KOPT-K1 (cell line): ENCODE results near the gene CRNKL1.
A peak's percentile ranks its signal among the peaks of the same experiment; 100 is the strongest.

Experiments
- H3K27ac ChIP-seq: fragments of 200-600 bp; sonication (generic); 2 replicates; pipeline ENCODE4 v1.5.1; 2016; ENCODE audit warnings: antibody characterized with exemption, mild to moderate bottlenecking, low read depth, low read length; ENCODE audit not compliant: poor library complexity, severe bottlenecking
- H3K36me3 ChIP-seq: fragments of 200-600 bp; sonication (generic); 2 replicates; pipeline ENCODE4 v1.5.1; 2017; ENCODE audit warnings: antibody characterized with exemption, mild to moderate bottlenecking, low read length, moderate library complexity; ENCODE audit not compliant: insufficient read depth
- H3K9me3 ChIP-seq: fragments of 200-600 bp; sonication (generic); 2 replicates; pipeline ENCODE4 v1.5.1; 2017; ENCODE audit warnings: antibody characterized with exemption, low read length, mild to moderate bottlenecking; ENCODE audit not compliant: insufficient read depth, poor library complexity, severe bottlenecking

Gene CRNKL1

DNA sequence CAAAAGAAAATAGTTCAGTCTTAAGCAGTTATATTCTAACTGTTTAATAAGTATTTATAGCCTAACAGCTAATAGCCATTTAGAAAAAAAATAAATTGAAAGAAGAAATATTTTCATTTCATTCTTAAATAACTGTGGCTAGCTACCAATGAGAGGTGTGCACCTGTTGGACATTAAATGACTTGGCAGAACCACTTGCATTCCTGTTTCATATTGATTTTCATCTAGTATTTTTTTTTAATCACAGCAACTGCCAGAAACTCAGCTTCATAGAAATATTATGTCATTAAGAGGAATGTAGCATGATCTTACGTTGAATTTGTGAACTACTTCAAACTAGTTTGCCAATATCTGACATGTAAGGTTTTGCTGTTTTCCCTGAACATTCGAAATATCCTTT lies 25.0 kb downstream of the CRNKL1 start:
- H3K36me3 ChIP-seq: peaks cover 94% of the 10 kb centered on the region
- no peak overlapping the region for H3K27ac ChIP-seq
- H3K9me3 ChIP-seq: no peaks in the 10 kb centered on the region

DNA sequence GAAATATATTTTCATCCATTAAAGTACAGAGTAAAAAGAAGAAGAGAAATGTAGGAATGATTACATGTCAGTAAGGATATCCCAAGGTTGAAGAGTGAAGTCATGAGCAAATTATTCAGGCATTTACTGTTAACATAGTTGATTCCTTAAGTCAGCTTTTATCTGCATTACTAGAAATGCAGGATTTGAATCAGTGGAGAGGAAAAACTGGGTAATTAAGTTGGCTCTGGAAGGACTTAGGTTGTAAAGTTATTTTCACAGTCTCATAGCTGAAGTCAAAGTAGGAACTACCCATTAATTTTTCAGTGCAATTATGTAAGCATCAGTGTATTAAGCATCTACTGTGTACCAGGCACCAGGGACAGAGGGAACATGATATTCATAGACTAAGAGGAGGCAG lies 27.3 kb downstream of the CRNKL1 start:
- Histone ChIP-seq H3K36me3 (peaks cover 90% of the 10 kb centered on the region), H3K27ac (no peak overlapping the region), H3K9me3 (no peaks in the 10 kb centered on the region)

DNA sequence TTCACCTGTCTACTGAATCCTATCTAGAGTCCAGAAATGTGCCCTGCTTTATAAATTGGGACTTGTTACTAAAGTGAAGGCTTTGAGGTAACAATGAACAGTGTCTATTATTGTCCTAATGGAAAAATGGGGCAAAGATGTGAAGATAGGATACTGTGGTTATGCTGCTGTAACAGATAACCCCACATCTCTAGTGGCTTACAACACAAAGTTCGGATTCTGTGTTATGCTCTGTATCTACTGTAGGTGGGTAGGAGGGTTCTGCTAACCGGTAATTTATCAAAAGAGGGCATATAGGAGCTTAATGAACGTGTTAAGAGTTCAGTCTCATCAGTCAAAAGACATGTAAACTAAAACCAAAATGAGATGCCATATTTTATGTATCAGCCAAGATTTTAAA lies 28.9 kb downstream of the CRNKL1 start:
- Histone ChIP-seq H3K36me3 (peaks cover 89% of the 10 kb centered on the region), H3K27ac (no peak overlapping the region)

DNA sequence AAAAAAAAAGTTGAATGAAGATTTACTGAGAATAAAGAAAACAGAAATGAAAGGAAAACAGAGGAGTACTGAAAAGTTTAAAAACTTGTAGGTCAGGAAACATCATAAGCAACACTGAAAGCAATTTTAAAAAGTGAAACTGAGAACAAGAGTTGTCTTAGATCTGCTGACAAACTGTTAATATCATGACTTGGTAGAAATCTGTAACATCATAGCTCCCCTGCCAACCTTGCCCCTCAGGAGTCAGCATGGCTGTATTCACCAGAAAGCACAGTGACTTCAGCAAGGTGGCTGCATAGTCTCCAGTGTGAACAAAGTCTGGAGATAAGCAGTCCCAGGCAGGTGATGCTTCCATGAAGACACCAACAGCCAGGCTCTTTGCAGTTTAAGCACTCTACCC lies 29.8 kb downstream of the CRNKL1 start:
- Histone ChIP-seq H3K9me3 (no peaks in the 10 kb centered on the region), H3K27ac (no peak overlapping the region), H3K36me3 (peaks cover 80% of the 10 kb centered on the region)

More for the DNA sequence above, 28.9 kb downstream of the CRNKL1 start:
- H3K9me3 ChIP-seq: no peaks in the 10 kb centered on the region

DNA sequence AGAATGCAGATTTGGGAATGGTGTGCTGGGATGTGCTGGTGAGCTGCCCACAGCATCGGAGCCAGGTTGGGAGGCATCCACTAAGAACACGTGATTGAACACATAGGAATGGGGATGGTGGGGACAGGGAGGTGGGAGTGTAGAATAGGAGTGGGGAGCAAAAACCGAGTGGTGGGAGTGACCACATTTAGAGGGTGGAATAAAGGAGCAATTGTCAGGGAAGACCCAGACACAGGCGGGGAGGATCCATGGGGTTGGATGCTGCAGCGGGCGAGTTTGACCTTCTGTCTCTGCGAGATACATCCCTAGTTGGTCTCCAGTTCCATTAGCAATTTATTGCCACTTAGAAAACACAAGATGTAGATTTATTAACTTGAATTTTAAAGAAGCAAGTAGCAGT lies 30.4 kb downstream of the CRNKL1 start:
- Histone ChIP-seq H3K36me3 (peaks cover 74% of the 10 kb centered on the region), H3K9me3 (no peaks in the 10 kb centered on the region), H3K27ac (no peak overlapping the region)

DNA sequence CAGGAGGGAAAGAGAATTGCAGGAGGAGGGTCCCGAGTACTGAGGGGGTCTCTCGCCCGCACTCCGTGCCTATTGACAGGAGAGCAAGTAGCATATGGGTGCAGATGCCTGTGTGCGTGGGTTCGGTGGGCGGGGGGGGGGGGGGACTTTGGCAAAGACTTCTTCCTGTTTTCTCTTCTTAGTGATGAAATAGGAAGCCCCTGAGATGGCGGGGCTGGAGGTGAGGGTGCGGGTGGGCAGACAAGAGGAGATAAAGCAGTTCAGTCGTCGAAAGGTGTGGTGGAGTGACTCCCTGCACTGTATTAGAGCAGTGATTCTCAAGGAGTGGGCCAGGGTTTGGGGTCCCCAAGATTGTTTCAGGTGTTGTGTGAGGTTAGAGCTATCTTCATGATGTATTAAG lies 31.4 kb downstream of the CRNKL1 start:
- Histone ChIP-seq H3K36me3 (peaks cover 64% of the 10 kb centered on the region), H3K27ac (no peak overlapping the region), H3K9me3 (no peaks in the 10 kb centered on the region)

DNA sequence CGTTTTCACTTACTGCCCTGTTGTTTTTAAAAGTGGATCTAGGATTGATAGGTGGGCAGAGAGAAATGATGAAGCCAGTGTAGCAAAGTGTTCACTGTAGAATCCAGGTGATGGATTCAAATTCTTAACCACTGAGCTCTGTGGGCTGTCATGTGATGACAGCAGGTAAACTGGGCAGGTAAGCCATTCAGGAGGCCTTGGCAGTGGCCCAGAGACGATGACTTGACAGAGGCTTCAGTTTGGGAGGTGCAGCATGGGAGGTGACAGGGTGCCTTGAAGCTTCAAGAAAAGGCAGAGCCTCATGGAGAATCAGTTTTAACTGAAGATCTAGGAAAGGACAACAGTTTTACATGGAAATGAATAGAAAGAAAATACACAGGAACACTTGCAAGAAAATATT lies 33.1 kb downstream of the CRNKL1 start:
- Histone ChIP-seq H3K27ac (no peak overlapping the region), H3K9me3 (no peaks in the 10 kb centered on the region), H3K36me3 (peaks cover 47% of the 10 kb centered on the region)

DNA sequence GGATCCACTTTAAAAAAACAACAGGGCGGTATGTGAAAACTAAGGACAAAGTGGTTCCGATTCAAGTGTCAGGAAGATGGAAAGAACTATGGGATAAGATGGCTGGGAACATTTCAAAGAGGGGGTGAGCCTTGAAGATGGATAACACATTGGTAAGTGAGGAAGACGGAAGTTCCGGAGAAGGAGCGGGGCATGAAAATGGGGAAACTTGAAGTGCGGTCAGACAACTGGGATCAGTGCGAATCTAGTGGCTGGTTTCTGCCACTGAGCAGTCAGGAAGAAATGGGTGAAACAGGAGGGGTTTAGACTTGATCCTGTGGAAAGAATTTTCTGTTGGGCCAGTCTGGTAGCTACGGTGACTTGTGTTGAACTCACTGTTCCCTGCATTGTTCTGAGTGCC lies 33.9 kb downstream of the CRNKL1 start:
- Histone ChIP-seq H3K9me3 (no peaks in the 10 kb centered on the region), H3K36me3 (peaks cover 40% of the 10 kb centered on the region), H3K27ac (no peak overlapping the region)

DNA sequence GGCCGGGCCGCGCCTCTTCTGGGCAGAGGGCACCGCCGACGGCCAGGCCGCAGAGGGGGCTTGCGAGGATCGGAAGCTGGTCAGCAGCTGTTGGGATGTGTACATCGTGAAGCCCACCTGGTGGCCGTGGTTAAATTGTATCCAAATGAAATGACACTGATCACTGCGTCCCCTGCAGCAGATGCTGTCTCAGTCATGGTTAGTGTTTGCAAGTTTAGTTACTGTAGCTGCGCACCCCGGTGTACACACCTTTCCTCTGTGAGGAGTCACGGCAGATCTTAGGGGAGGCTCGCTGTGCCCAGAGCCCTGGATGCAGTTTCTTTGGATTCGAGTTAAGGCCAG lies 34.5 kb downstream of the CRNKL1 start:
- no peaks in the 10 kb centered on the region for H3K9me3 ChIP-seq
- peaks cover 34% of the 10 kb centered on the region for H3K36me3 ChIP-seq
- peak overlapping the region; percentile 67 for H3K27ac ChIP-seq

DNA sequence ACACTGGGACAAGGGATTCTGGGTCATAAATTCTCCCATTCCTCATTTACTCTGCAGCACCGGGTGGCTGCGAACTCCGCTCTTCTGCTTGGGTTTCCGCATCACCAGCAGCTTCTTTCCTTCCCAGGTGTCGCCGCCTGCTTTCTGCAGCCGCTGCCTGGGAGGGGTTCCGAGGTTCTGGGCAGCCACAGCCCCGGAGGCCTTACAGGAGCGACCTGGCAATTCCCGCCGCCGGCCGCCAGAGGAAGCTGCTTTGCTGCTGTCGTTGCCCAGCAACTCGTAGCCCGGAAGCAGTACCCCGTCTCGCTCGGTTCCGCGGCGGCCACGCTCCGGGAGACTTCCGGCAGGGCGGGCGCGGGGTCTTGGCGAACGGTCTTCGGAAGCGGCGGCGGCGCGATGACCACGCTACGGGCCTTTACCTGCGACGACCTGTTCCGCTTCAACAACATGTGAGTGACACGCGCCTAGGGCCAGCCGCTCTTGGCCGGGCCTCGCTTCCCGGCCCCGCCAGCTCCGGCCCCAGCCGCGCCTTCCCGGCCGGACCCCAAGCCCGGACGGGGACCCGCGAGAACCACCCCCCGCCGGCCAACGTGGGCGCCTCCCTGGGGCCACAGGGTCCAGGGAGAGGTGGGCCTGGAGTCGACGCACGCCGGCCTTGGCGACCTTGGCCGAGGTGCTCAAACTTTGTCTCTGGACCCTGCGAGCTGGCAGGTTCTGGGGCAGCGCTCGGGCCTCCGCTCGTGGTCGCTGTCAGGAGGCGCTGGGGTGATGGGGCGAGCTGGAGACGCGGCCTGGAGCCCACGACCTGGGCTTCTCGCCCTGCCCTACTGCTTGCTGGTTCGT lies 35.0 kb downstream of the CRNKL1 start, which contains the start of gene NAA20:
Gene NAA20, plus strand, starts transcription at position 362 of the 843 bp plus-strand sequence. Its CDS starts 35 bp downstream, at position 397.
- Histone ChIP-seq H3K9me3 (no peaks in the 10 kb centered on the region), H3K27ac (peak within 1 kb of the TSS; percentile 67), H3K36me3 (peaks cover 28% of the 10 kb centered on the region)

DNA sequence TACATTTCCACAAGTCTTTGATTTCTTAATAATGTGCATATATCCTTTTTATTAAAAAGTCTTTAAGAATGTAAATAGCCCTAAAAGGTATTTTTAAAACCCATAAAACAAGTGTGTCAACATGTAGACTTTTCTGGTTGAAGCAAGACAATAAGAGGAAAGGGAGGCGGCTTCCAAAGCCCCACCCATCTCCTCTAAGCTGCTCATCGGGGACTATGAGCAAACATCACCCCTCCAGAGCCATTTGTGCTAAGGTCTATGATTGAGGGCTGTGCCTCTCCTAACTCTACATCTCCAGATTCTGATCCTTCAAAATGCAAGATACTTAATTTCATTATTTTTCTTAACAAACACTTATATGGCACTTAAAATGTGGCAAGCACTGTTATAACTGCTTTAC lies 37.6 kb downstream of the CRNKL1 start:
- Histone ChIP-seq H3K27ac (no peak overlapping the region), H3K9me3 (no peaks in the 10 kb centered on the region), H3K36me3 (peaks cover 10% of the 10 kb centered on the region)

DNA sequence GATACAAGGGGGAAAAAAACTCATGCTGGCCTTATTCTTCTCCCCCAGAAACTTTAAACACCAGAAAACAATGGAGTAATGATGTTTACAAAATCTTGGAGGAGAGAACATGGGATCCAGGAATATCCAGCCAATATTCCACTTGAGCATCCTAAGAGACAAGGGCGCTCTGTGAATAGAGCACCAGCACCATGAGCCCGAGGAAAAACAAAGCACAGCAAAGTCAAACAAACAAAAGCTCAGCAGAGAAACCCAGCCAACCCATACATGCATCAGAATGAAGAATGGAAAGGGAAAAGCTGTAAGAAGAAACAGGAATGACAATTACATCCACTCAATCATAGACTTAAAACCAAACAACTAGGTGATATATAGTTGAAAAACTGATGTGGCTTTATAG lies 39.7 kb downstream of the CRNKL1 start:
- Histone ChIP-seq H3K36me3 (no peaks in the 10 kb centered on the region), H3K9me3 (no peaks in the 10 kb centered on the region), H3K27ac (no peak overlapping the region)

DNA sequence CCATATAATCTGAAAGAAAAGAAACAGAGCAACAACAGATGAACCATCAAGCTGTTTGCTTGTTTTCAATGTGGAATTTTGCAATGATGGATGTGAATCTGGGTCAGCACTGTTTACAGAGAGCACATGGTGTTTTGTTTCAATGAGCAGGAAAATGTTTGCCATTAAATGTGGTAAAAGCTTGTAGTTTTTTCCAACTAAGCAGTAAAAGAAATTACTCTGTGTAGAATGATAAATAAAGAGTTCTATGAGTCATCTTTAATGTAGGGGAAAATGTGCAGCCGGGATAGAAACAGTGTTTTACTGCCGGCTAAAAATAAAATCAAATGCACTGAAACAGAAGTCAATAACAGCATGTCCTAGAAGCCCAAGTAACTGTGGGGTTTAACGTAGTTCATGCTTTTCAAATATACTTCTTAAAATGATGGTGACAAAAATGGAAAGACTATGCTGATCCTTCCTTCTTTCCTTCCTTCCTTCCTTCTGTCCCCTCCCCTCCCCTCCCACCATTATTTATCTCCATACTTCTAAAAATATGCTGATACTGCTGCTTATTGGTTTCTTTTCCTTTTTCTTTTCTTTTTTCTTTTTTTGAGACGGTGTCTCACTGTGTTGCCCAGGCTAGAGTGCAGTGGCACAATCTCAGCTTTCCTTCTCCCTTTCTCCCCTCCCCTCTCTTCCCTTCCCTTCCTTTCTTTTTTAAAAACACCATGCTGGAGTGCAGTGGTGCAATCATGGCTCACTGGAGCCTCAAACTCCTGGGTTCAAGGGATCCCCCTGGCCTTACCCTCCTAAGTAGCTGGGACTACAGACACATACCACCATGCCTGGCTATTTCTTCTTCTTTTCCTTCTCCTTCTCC lies 41.4 kb downstream of the CRNKL1 start:
- no peak overlapping the region for H3K27ac ChIP-seq
- no peaks in the 10 kb centered on the region for H3K36me3 ChIP-seq
- H3K9me3 ChIP-seq: no peaks in the 10 kb centered on the region

DNA sequence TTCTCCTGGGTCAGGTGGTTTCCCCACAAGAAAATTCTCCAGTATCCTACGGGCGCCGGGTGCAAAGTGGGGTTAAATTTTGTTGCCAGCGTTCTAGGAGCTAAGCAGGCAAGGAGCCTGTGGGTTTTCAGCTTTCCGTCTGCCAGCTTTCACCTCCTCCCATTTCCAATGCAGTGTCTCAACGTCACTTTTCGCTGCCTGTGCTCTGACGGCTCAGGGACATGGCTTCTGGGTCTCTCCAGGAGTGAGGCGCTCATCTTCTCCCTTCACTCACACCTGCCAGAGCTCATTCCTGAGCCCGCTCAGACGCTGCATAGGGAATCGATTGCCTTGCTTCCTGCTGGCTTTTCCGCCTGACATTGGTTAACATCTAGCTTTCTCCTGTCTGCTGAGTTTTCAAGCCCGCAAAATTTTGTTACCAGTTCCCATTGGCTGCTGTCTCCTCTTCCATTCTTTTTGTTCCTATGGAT lies 42.4 kb downstream of the CRNKL1 start:
- Histone ChIP-seq H3K36me3 (no peaks in the 10 kb centered on the region), H3K9me3 (no peaks in the 10 kb centered on the region), H3K27ac (no peak overlapping the region)

DNA sequence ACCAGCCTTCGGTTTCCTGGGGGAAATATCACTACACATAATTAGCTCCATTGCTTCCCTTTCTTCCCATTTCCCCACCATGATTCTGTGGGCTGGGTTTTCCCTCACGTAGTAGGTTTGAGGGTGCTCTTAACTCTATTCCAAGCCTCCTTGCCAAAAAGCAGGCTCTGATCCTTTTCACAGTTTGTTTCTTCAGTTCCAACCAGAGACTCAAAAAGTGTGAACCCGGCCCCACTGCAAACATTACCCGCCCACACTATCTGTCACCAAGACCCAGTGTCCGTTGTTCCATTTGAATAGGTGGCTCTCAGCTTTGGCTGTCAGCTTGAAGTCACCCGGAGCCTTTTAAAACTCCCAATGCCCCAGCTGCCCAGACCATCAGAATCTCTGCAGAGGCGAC lies 46.9 kb downstream of the CRNKL1 start:
- no peak overlapping the region for H3K27ac ChIP-seq
- H3K9me3 ChIP-seq: no peaks in the 10 kb centered on the region
- H3K36me3 ChIP-seq: no peaks in the 10 kb centered on the region
